Ovary (tissue), 3 donors: ENCODE data around the gene SSU72.

ENCODE experiments used
- POLR2A ChIP-seq: fragments of 450-650 bp; IDR thresholded peaks from one replicate; pipeline ENCODE4 v1.6.1; 2017; ENCODE audit warnings: antibody characterized with exemption, mild to moderate bottlenecking, moderate library complexity
- TF ChIP-seq, protein P1 (sequence below), 3 donors: fragments of 450-650 bp in 2 of 3; fragments of 200-600 bp in 1 of 3; IDR thresholded peaks; one replicate each; pipeline versions ENCODE4 v1.5.1 to v1.8.0; 2016 to 2022; ENCODE audit warnings: antibody characterized with exemption in 3 of 3, mild to moderate bottlenecking in 1 of 3
- donor health status: DM: no; HTN: no; CAD: no.

DNA sequence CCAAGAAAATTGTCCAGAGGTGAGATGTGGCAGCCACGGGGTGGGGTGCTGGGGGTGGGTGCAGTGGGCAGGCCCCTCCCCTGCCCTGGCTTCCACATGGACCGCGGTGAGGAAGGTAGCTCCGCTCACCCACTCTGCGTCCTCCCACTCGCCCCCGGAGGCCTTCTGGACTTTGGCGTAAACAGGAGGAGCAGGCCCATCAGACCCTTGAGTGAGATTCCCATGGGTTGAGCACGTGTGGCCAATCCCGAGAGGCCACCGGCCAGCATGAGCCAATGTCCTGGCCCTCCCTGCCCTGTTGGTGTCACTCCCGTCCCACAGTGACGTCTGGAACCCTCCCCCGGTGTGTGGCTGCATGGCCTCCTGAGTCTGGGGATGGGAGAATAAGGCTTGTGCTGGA lies 26.1 kb downstream of the SSU72 start:
- TF ChIP-seq POLR2A: no peak
- TF ChIP-seq, protein P1, sequence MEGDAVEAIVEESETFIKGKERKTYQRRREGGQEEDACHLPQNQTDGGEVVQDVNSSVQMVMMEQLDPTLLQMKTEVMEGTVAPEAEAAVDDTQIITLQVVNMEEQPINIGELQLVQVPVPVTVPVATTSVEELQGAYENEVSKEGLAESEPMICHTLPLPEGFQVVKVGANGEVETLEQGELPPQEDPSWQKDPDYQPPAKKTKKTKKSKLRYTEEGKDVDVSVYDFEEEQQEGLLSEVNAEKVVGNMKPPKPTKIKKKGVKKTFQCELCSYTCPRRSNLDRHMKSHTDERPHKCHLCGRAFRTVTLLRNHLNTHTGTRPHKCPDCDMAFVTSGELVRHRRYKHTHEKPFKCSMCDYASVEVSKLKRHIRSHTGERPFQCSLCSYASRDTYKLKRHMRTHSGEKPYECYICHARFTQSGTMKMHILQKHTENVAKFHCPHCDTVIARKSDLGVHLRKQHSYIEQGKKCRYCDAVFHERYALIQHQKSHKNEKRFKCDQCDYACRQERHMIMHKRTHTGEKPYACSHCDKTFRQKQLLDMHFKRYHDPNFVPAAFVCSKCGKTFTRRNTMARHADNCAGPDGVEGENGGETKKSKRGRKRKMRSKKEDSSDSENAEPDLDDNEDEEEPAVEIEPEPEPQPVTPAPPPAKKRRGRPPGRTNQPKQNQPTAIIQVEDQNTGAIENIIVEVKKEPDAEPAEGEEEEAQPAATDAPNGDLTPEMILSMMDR (IDR thresholded peaks at IDR 0.05): no peak
